NOMO-1 treated with DMSO at 0.1 percent for 48 hours (cell line): ENCODE results near the gene LGI4.

ENCODE experiments used
- DNase-seq: peaks from one replicate; lab custom pipeline; 2025; ENCODE audit not compliant: unreplicated experiment; lab: John Stamatoyannopoulos, UW

The LGI4 gene

GRCh38 chr19:35124098-35125060, 10.5 kb downstream of the LGI4 start:
- DNase-seq: peak; percentile 68

- DNase-seq: no peak
Measured at GRCh38 chr19:35123573-35123972, 11.3 kb downstream of the LGI4 start.

GRCh38 chr19:35122687-35123551, 11.9 kb downstream of the LGI4 start:
- DNase-seq: no peak

GRCh38 chr19:35120898-35121297, 14.0 kb downstream of the LGI4 start:
- no peak for DNase-seq

- DNase-seq: no peak
Measured at GRCh38 chr19:35120492-35120891, 14.4 kb downstream of the LGI4 start.

GRCh38 chr19:35119578-35120155, 15.2 kb downstream of the LGI4 start:
- peak; percentile 23 for DNase-seq

- DNase-seq: no peak
Measured at GRCh38 chr19:35119091-35119490, 15.8 kb downstream of the LGI4 start.

- no peak for DNase-seq
Measured at GRCh38 chr19:35118268-35119020, 16.4 kb downstream of the LGI4 start.

GRCh38 chr19:35117799-35118198, 17.1 kb downstream of the LGI4 start:
- no peak for DNase-seq

- no peak for DNase-seq
Measured at GRCh38 chr19:35117116-35117515, 17.7 kb downstream of the LGI4 start.

GRCh38 chr19:35116072-35116801, 18.6 kb downstream of the LGI4 start:
- no peak for DNase-seq

- DNase-seq: no peak
Measured at GRCh38 chr19:35115177-35115951, 19.5 kb downstream of the LGI4 start, which contains the start of gene FXYD3. TSS of gene FXYD3 (plus strand) at chr19:35115823. CDS start at chr19:35119377, 3,554 bp downstream.

GRCh38 chr19:35114353-35115176, 20.3 kb downstream of the LGI4 start:
- peak; percentile 33 for DNase-seq

- no peak for DNase-seq
Measured at GRCh38 chr19:35112995-35113688, 21.7 kb downstream of the LGI4 start.

GRCh38 chr19:35110974-35111373, 23.9 kb downstream of the LGI4 start:
- no peak for DNase-seq

GRCh38 chr19:35109395-35110112, 25.3 kb downstream of the LGI4 start:
- DNase-seq: no peak

- DNase-seq: no peak
Measured at GRCh38 chr19:35108730-35109129, 26.1 kb downstream of the LGI4 start.
